GM19025 (cell line): ENCODE measurements around the gene HLCS.
"Not testable (repeated sequence)": the region's sequence is repeated elsewhere in the genome, so short reads cannot be mapped to it uniquely, and the experiment has no call there.

Source experiments
- ATAC-seq: cut with Tn5 transposase; IDR thresholded peaks from one replicate; pipeline ENCODE4 v1.9.1; 2021; ENCODE audit warnings: mild to moderate bottlenecking, low read depth, moderate library complexity; ENCODE audit not compliant: unreplicated experiment

HLCS gene

GRCh38 chr21:36820176-36821031 is 146.1 kb downstream of the HLCS start:
- no peak for ATAC-seq

- ATAC-seq, result no peak
Measured at GRCh38 chr21:36817732-36818450, 148.6 kb downstream of the HLCS start.

GRCh38 chr21:36816561-36817130 is 149.8 kb downstream of the HLCS start:
- ATAC-seq, result no peak

GRCh38 chr21:36816026-36816425 is 150.4 kb downstream of the HLCS start:
- not testable (repeated sequence) for ATAC-seq

GRCh38 chr21:36815284-36815683 is 151.2 kb downstream of the HLCS start:
- no peak for ATAC-seq

- ATAC-seq, result no peak
Measured at GRCh38 chr21:36813052-36813451, 153.4 kb downstream of the HLCS start.

GRCh38 chr21:36811762-36812161 is 154.7 kb downstream of the HLCS start:
- no peak for ATAC-seq

GRCh38 chr21:36810443-36810842 is 156.0 kb downstream of the HLCS start:
- no peak for ATAC-seq

GRCh38 chr21:36807422-36807928 is 159.0 kb downstream of the HLCS start:
- ATAC-seq, result no peak

- no peak for ATAC-seq
Measured at GRCh38 chr21:36806103-36806502, 160.4 kb downstream of the HLCS start.

- ATAC-seq, result no peak
Measured at GRCh38 chr21:36804874-36805611, 161.4 kb downstream of the HLCS start.

- no peak for ATAC-seq
Measured at GRCh38 chr21:36803816-36804439, 162.5 kb downstream of the HLCS start.

- no peak for ATAC-seq
Measured at GRCh38 chr21:36803051-36803645, 163.3 kb downstream of the HLCS start.

GRCh38 chr21:36800734-36801133 is 165.7 kb downstream of the HLCS start:
- ATAC-seq, result no peak

GRCh38 chr21:36799869-36800268 is 166.6 kb downstream of the HLCS start:
- no peak for ATAC-seq

- ATAC-seq, result no peak
Measured at GRCh38 chr21:36798491-36798890, 168.0 kb downstream of the HLCS start.

GRCh38 chr21:36796070-36796469 is 170.4 kb downstream of the HLCS start:
- ATAC-seq, result no peak

GRCh38 chr21:36792505-36792967 is 173.9 kb downstream of the HLCS start:
- no peak for ATAC-seq

- ATAC-seq, result no peak
Measured at GRCh38 chr21:36791695-36792470, 174.6 kb downstream of the HLCS start.
